Measurements from ENCODE around the gene ZSWIM7. TPM values are rescaled to one million over a fixed set of nuclear protein-coding genes. Genes with fewer than 3 reads are reported as not detected.

ZSWIM7 gene
- total and polyA plus RNA-seq, 2 of the 4 experiments (the other 2 are of a cell fraction) = 6.8 to 12.1 TPM

- Histone ChIP-seq H3K79me1 (ENCODE audit: low read depth in 1 of 2, low read length in 2 of 2) (peaks cover 7 to 18% of the 10 kb centered on the region in 2 experiments), H2AK5ac (ENCODE audit: low read depth, low read length) (peak overlapping the region; percentile 35; the same call in 1 of the 2 replicates), H3K9me3 (ENCODE audit: control insufficient read depth, insufficient read depth, low read length) (no peaks in the 10 kb centered on the region), H3K27ac (ENCODE audit: insufficient read depth, low read length) (no peak overlapping the region), H3K14ac (replicated peaks; ENCODE audit: low read depth, low read length) (no peak overlapping the region), H3K27me3 (ENCODE audit: control insufficient read depth, insufficient read depth, low read length) (no peaks in the 10 kb centered on the region), H4K8ac (ENCODE audit: low read depth in 2 of 2, low read length in 2 of 2) (peak overlapping the region in 1 of 2 experiments; percentile 20; a peak in 1 of 4 replicates), H3K4ac (ENCODE audit: low read depth, low read length) (0 out of 2 replicates have a peak overlapping the region, but pooled peaks have one; percentile 1), H3K4me2 (ENCODE audit: low read depth, low read length) (no peak overlapping the region), H3K18ac (ENCODE audit: low read depth, low read length) (no peak overlapping the region), H2BK120ac (ENCODE audit: low read depth, low read length) (no peak overlapping the region), H2BK20ac (ENCODE audit: low read depth, low read length) (no peak overlapping the region), H2AK9ac (replicated peaks; ENCODE audit: low read depth, low read length, poor library complexity) (no peak overlapping the region), H3K56ac (ENCODE audit: extremely low read depth, insufficient read depth, low read length) (no peak overlapping the region), H4K91ac (ENCODE audit: insufficient read depth, low read depth, low read length) (no peak overlapping the region), H2BK15ac (ENCODE audit: low read depth, low read length) (no peak overlapping the region), H2BK5ac (ENCODE audit: low read depth, low read length, poor library complexity, severe bottlenecking) (no peak overlapping the region), H4K5ac (ENCODE audit: low read depth, low read length) (no peak overlapping the region), H4K20me1 (ENCODE audit: insufficient read depth, low read length) (no peaks in the 10 kb centered on the region), H3K36me3 (ENCODE audit: control insufficient read depth, insufficient read depth, low read length) (no peaks in the 10 kb centered on the region), H3K9me1 (ENCODE audit: insufficient read depth, low read length) (0 out of 2 replicates have a peak, but pooled peaks cover 12% of the 10 kb centered on the region), H3K23ac (ENCODE audit: low read depth, low read length) (no peak overlapping the region), H3K4me3 (ENCODE audit: insufficient read depth, low read depth, low read length) (no peak overlapping the region), H2AFZ (replicated peaks; ENCODE audit: low read length, poor library complexity) (no peak overlapping the region), H3K9ac (ENCODE audit: low read depth, low read length) (no peak overlapping the region), H3K4me1 (ENCODE audit: control insufficient read depth, insufficient read depth, low read length) (peaks cover 15% of the 10 kb centered on the region)
- dilution Hi-C loops (cut with HindIII; ENCODE audit: low sequenced_read_pairs, unreplicated experiment) (no loop called here), intact Hi-C loops (cut with micrococcal nuclease) (no loop called here), in situ Hi-C loops (cut with MboI; ENCODE audit: low sequenced_read_pairs) (no loop called here)
- no TSS peak for BruUV-seq (replicated peaks)
- no peak for TF ChIP-seq NFE2L2 (IDR thresholded peaks at IDR 0.05; ENCODE audit: low read depth, low read length)
- TF ChIP-seq ELK1 (IDR thresholded peaks at IDR 0.05; ENCODE audit: borderline replicate concordance, low read depth, low read length) = no peak
- no peak for TF ChIP-seq RAD21 (IDR thresholded peaks at IDR 0.05; ENCODE audit: low read length)
- no peak for TF ChIP-seq MAZ (IDR thresholded peaks at IDR 0.05; ENCODE audit: borderline replicate concordance, low read depth, low read length)
- TF ChIP-seq, protein P1, sequence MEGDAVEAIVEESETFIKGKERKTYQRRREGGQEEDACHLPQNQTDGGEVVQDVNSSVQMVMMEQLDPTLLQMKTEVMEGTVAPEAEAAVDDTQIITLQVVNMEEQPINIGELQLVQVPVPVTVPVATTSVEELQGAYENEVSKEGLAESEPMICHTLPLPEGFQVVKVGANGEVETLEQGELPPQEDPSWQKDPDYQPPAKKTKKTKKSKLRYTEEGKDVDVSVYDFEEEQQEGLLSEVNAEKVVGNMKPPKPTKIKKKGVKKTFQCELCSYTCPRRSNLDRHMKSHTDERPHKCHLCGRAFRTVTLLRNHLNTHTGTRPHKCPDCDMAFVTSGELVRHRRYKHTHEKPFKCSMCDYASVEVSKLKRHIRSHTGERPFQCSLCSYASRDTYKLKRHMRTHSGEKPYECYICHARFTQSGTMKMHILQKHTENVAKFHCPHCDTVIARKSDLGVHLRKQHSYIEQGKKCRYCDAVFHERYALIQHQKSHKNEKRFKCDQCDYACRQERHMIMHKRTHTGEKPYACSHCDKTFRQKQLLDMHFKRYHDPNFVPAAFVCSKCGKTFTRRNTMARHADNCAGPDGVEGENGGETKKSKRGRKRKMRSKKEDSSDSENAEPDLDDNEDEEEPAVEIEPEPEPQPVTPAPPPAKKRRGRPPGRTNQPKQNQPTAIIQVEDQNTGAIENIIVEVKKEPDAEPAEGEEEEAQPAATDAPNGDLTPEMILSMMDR (conservative IDR thresholded peaks at IDR 0.05; ENCODE audit: low read depth, low read length) = no peak
- TF ChIP-seq BHLHE40 (IDR thresholded peaks at IDR 0.05; ENCODE audit: low read depth, low read length) = no peak
- no peak for TF ChIP-seq POLR2A (IDR thresholded peaks at IDR 0.05; ENCODE audit: low read depth, low read length)
- TF ChIP-seq MXI1 (IDR thresholded peaks at IDR 0.05; ENCODE audit: borderline replicate concordance, low read depth, low read length) = no peak
- TF ChIP-seq RCOR1 (IDR thresholded peaks at IDR 0.05; ENCODE audit: insufficient replicate concordance, low read length) = no peak
- no peak for DNase-seq
- 91% methylated on average over 4 of the region's 7 CpGs; no CpG with 5 or more reads in 1 of the 2 experiments for WGBS, 2 experiments (ENCODE audit: extremely low coverage in 2 of 2, insufficient read length in 1 of 2)
- no peak for ATAC-seq (ENCODE audit: low read depth)
- ChIA-PET POLR2A (ENCODE audit: unreplicated experiment) (no interaction called here), CTCF (interaction anchor here (0.8 kb wide), 1 partner anchor 58 kb away, joined by 3 read pairs; no protein-coding TSS in a partner anchor)
Measured at GRCh38 chr17:15942207-15942833, 57.2 kb downstream of the ZSWIM7 start.

Data from IMR-90 (cell line).